Fibroblast of lung (primary cell): ENCODE results near the gene AOX1. TPM values are rescaled to one million over a fixed set of nuclear protein-coding genes. Genes with fewer than 3 reads are reported as not detected.

Source experiments
- DNase-seq, 2 donors: peaks; one replicate each; pipeline versions ENCODE4 v3.0.0 to v3.0.0-alpha.2; 2010; ENCODE audit warnings: low read depth in 2 of 2
- H2AFZ ChIP-seq: 2 replicates; pipeline ENCODE4 v1.5.1; 2012; ENCODE audit warnings: low read length, control low read depth, inconsistent platforms
- H3K27ac ChIP-seq: 2 replicates; pipeline ENCODE4 v1.5.1; 2011; ENCODE audit warnings: low read length, control low read depth; ENCODE audit not compliant: insufficient read depth
- H3K27me3 ChIP-seq: 2 replicates; pipeline ENCODE4 v1.5.1; 2011; ENCODE audit warnings: mild to moderate bottlenecking, low read length; ENCODE audit not compliant: control insufficient read depth, insufficient read depth
- H3K36me3 ChIP-seq: 2 replicates; pipeline ENCODE4 v1.5.1; 2011; ENCODE audit warnings: low read length; ENCODE audit not compliant: control insufficient read depth, insufficient read depth
- H3K4me1 ChIP-seq: 2 replicates; pipeline ENCODE4 v1.5.1; 2011; ENCODE audit warnings: low read length; ENCODE audit not compliant: control insufficient read depth, insufficient read depth; ENCODE audit errors: extremely low read depth
- H3K4me2 ChIP-seq: 2 replicates; pipeline ENCODE4 v1.5.1; 2011; ENCODE audit warnings: low read length, control low read depth; ENCODE audit not compliant: insufficient read depth; ENCODE audit errors: extremely low read depth
- H3K4me3 ChIP-seq, 4 experiments: fragments of 200-600 bp in 1 of 4; sonication (generic) in 1 of 4; replicated peaks in 1 of 4; 2 replicates each; pipeline ENCODE4 v1.5.1; 2011 to 2016; ENCODE audit warnings: low read length in 4 of 4, low read depth in 3 of 4, mild to moderate bottlenecking in 3 of 4, control low read depth in 2 of 4, inconsistent platforms in 1 of 4, mixed read lengths in 1 of 4; ENCODE audit not compliant: insufficient read depth in 1 of 4; ENCODE audit errors: control extremely low read depth in 1 of 4
- H3K79me2 ChIP-seq: 2 replicates; pipeline ENCODE4 v1.5.1; 2012; ENCODE audit warnings: mild to moderate bottlenecking, low read length, inconsistent platforms; ENCODE audit not compliant: control insufficient read depth, insufficient read depth
- H3K9ac ChIP-seq: 2 replicates; pipeline ENCODE4 v1.5.1; 2011; ENCODE audit warnings: mild to moderate bottlenecking, low read length, control low read depth; ENCODE audit not compliant: insufficient read depth
- H3K9me3 ChIP-seq: 2 replicates; pipeline ENCODE4 v1.5.1; 2012; ENCODE audit warnings: low read depth, low read length; ENCODE audit not compliant: control insufficient read depth, insufficient read depth
- H4K20me1 ChIP-seq: 2 replicates; pipeline ENCODE4 v1.5.1; 2011; ENCODE audit warnings: low read length; ENCODE audit not compliant: control insufficient read depth, insufficient read depth; ENCODE audit errors: extremely low read depth
- EZH2 ChIP-seq: IDR thresholded peaks from 2 replicates; pipeline ENCODE4 v1.5.1; 2012; ENCODE audit warnings: low read length, control low read depth, mild to moderate bottlenecking; ENCODE audit errors: missing control alignments
- polyA plus RNA-seq, 2 donors: library from polyadenylated mRNA; depleted of rRNA in 1 of 2; stranded (reverse) in 1 of 2; unstranded in 1 of 2; fragments of >200 nt; gene quantifications; 2 replicates each; pipeline ENCODE4 v1.2.1, GENCODE V29; 2011 to 2012; ENCODE audit warnings: missing spikeins in 1 of 2
- total RNA-seq: library from RNA; depleted of rRNA; stranded (reverse); fragments of >200 nt; gene quantifications from 2 replicates; pipeline ENCODE4 v1.2.1, GENCODE V29; 2014
- TF ChIP-seq, protein P1 (sequence below), 2 donors: IDR thresholded peaks in 1 of 2; conservative IDR thresholded peaks in 1 of 2; 1 replicate in 1 of 2; 2 replicates in 1 of 2; pipeline ENCODE4 v1.5.1; 2011 to 2012; ENCODE audit warnings: low read length in 2 of 2, control low read depth in 1 of 2, inconsistent platforms in 1 of 2, low read depth in 1 of 2, mild to moderate bottlenecking in 1 of 2

The AOX1 gene
- total and polyA plus RNA-seq, 2 donors (not counting 1 experiment from before 2014, with no cell fraction given), result 39.4 to 65.1 TPM

GRCh38 chr2:200618590-200619021 is 32.8 kb downstream of the AOX1 start:
- DNase-seq, result peak; percentile 44 to 89
- Histone ChIP-seq H3K9ac (no peak overlapping the region), H3K79me2 (no peaks in the 10 kb centered on the region), H3K4me2 (no peak overlapping the region), H3K4me1 (peaks cover 4% of the 10 kb centered on the region), H3K9me3 (no peaks in the 10 kb centered on the region), H3K4me3 (no peak overlapping the region), H3K27ac (no peak overlapping the region), H3K27me3 (no peaks in the 10 kb centered on the region), H4K20me1 (no peaks in the 10 kb centered on the region), H3K36me3 (no peaks in the 10 kb centered on the region), H2AFZ (no peak overlapping the region)
- TF ChIP-seq, protein P1, sequence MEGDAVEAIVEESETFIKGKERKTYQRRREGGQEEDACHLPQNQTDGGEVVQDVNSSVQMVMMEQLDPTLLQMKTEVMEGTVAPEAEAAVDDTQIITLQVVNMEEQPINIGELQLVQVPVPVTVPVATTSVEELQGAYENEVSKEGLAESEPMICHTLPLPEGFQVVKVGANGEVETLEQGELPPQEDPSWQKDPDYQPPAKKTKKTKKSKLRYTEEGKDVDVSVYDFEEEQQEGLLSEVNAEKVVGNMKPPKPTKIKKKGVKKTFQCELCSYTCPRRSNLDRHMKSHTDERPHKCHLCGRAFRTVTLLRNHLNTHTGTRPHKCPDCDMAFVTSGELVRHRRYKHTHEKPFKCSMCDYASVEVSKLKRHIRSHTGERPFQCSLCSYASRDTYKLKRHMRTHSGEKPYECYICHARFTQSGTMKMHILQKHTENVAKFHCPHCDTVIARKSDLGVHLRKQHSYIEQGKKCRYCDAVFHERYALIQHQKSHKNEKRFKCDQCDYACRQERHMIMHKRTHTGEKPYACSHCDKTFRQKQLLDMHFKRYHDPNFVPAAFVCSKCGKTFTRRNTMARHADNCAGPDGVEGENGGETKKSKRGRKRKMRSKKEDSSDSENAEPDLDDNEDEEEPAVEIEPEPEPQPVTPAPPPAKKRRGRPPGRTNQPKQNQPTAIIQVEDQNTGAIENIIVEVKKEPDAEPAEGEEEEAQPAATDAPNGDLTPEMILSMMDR (conservative IDR thresholded peaks at IDR 0.05 in 1 of 2, IDR thresholded peaks at IDR 0.05 in 1 of 2; ENCODE audit: low read depth in 1 of 2, low read length in 2 of 2), result peak; percentile 55 to 59
- TF ChIP-seq EZH2, result no peak

- Histone ChIP-seq H3K9ac (no peak overlapping the region), H2AFZ (no peak overlapping the region), H3K79me2 (no peaks in the 10 kb centered on the region), H3K4me1 (peaks cover 2% of the 10 kb centered on the region), H3K27me3 (no peaks in the 10 kb centered on the region), H3K9me3 (no peaks in the 10 kb centered on the region), H4K20me1 (no peaks in the 10 kb centered on the region), H3K4me3 (no peak overlapping the region), H3K27ac (no peak overlapping the region), H3K36me3 (no peaks in the 10 kb centered on the region), H3K4me2 (no peak overlapping the region)
- no peak for TF ChIP-seq EZH2
- TF ChIP-seq, protein P1 (conservative IDR thresholded peaks at IDR 0.05 in 1 of 2, IDR thresholded peaks at IDR 0.05 in 1 of 2; ENCODE audit: low read depth in 1 of 2, low read length in 2 of 2), result no peak
- DNase-seq, result peak; percentile 21 to 47
Observed at GRCh38 chr2:200619279-200619678, 33.5 kb downstream of the AOX1 start.

- H3K79me2 ChIP-seq, result no peaks in the 10 kb centered on the region
- no peak overlapping the region for H2AFZ ChIP-seq
- no peaks in the 10 kb centered on the region for H4K20me1 ChIP-seq
- TF ChIP-seq EZH2, result no peak
- TF ChIP-seq, protein P1 (conservative IDR thresholded peaks at IDR 0.05 in 1 of 2, IDR thresholded peaks at IDR 0.05 in 1 of 2; ENCODE audit: low read depth in 1 of 2, low read length in 2 of 2), result no peak
- H3K4me1 ChIP-seq, result peaks cover 2% of the 10 kb centered on the region
- no peak overlapping the region for H3K27ac ChIP-seq
- H3K4me3 ChIP-seq, result no peak overlapping the region
- no peaks in the 10 kb centered on the region for H3K9me3 ChIP-seq
- H3K4me2 ChIP-seq, result no peak overlapping the region
- H3K9ac ChIP-seq, result no peak overlapping the region
- H3K27me3 ChIP-seq, result no peaks in the 10 kb centered on the region
- no peak for DNase-seq
- H3K36me3 ChIP-seq, result no peaks in the 10 kb centered on the region
Observed at GRCh38 chr2:200620606-200621390, 35.0 kb downstream of the AOX1 start.
